Measurements from ENCODE around the gene AMBP.

AMBP gene

DNA sequence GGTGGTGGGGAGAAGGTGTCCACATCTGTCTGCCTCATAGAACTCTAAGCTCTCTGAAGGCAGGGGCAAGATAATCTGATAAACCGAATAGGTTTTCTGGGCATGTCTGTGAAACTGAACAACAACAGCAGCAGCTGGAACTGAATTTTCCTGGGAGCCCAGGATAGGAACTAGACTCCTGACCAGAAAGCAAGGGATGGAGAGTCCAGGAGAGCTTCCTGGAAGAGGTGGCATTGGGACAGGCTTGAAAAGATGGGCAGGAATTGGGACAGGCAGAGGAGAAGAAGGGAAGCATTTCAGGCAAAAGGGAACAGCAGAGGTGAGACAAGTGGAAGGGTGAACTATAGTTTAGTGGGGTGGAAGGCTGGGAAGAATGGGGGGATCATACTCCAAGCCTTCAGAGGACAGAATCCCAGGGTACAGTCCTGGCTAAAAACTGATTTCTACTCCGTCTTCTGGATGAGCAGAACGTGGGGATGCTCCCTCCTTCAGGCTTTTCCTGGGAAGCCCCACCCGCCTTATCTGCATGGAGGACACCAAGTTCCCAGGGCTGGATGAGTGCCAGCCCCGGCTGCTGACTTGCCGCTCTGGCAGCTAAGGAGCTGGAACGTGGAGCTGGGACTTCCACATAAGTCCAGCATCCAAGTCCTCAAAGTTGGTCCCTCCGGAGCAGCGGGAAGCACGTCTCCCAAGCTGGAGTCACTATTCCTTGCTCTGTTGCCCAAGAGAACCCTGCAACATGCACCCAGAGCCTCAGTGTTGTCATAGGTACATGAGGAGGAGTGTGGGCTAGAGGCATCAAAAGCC is 34.9 kb upstream of the AMBP start:
- DNase-seq: no peak

DNA sequence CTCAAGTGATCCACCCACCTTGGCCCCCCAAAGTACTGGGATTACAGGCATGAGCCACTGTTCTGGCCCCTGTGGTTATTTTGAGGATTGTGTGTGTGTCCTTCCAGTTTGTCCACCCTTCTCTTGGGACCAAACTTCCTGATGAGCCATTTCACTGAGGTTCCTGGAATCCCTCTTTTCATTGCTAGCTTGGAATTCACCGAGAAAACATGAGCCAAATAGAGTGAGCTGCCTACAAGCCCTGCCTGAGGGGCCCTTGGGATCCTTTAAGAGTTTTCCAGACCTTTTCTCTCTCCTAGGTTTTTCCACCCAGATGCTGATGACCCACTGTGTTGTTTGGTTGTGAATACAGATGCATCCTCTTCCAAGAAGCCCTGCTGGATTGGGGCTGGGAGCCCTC is 34.2 kb upstream of the AMBP start:
- DNase-seq: no peak

DNA sequence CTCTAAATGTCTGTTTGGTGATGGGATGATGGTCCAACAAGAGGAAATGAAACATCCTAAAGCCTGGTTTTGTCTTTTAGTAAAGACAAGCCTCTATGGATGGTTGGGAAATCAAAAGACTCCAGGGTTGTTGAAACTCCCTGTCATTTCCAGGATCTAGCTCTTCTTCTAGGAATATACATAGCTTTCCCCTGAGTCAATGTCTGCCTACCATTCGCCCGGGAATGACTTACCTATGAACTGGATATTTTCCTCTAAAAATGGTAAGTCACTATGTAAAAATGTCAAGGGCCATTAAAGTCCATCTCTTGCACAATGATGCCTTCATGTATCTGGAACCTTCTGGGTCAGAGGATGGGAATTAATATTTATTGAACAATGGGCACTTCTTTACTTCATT is 32.1 kb upstream of the AMBP start:
- DNase-seq: no peak

DNA sequence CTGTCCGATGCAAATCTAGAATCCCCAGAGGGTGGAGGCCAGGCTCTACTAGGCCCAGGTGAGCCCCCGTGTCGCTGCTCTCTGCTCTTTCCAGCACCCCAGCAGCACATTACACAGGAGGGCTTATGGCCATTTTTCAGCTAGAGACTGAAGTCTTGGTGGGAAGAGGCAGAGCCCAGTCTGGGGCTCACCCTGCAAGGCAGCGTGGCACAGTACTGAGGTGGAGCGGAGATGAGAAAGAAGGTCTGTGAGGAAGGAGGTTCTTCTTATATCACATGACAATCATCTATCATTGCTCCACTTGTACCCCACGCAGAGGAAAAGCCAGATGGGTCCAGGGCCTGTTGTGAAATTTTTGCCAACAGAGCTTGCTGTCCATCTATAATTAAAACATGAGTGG is 31.0 kb upstream of the AMBP start:
- no peak for DNase-seq

DNA sequence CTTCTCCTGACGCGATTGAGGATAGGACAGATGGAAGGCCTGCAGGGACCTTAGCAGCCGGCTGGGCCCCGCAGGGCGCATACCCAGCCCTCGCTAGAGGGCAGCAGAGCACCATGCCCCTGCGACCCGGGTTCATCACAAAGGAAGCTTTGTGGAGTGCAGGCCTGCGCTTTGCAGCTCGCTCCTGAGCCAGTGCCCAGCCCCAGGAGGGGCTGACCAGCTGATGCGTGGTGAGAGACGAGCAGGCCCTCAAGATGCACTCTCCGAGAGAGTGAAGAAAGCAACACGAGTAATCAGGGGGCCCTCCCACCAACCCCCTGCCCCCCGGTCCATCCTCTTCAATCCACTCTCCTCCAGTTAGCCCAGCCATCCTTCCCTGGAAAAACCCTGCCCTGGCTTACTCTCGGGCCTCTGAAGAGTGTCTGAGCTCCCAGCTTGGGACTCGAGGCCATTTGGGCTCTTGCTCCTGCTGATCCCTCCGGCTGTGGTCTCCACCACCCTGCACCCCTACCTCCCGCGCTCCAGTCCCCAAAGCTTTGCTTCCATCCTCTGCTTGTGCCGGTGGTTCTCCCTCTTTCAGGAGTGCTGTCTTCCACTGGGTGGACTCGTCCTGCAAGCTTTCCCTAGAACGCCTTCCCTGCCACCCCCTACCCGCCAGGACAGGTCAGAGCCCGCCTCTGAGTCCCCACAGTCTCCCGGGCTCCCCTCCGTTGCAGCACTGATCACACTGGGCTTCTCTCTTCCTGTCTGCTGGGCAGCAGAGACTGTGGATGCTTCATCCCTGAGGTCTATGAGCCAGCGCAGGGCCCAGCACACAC is 30.1 kb upstream of the AMBP start:
- peak; percentile 9 for DNase-seq

DNA sequence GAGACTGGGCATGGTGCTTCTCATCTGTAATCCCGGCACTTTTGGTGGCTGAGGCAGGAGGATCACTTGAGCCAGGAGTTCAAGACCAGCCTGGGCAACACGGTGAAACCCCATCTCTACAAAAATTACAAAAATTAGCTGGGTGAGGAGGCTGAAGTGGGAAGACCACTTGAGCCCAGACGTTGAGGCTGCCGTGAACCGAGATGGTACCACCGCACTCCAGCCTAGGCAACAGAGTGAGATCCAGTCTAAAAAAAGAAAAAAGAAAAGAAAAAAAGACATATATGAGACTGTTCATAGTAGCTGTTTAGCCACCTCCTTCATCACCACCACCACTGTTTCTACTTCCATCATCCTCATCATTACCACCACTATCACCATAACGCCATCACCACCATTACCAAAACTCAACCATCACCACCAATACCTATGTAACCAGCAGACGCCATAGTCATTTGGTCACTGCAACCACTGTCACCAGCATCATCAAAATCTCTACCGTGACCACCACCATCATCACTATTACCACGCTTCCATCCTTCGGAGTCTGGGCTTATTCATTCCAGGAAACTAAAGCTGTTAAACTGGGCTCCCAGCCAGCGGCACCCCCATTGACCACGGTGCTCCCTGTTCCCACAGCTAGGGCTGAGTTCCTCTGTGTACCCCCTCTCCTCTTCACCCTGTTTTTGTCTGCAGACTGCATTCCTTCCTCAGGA is 29.3 kb upstream of the AMBP start:
- DNase-seq: no peak

DNA sequence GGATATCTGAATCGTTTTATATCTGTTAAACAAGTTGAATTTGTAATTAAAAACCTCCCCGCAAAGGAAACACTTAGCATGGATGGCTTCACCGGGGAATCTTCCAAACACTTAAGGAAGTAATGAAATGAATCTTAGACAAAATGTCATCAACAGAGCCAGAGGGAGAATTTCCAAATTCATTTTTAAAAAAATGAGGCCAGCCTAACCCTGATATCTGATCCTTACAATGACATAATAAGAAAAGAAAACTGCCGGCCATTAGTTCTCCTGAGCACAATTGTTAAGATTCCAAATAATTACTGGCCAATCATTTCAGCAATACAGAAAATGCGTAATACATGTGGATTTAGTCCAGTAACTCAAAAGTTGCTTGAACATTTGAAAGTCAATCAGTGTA is 27.1 kb upstream of the AMBP start:
- DNase-seq: no peak

DNA sequence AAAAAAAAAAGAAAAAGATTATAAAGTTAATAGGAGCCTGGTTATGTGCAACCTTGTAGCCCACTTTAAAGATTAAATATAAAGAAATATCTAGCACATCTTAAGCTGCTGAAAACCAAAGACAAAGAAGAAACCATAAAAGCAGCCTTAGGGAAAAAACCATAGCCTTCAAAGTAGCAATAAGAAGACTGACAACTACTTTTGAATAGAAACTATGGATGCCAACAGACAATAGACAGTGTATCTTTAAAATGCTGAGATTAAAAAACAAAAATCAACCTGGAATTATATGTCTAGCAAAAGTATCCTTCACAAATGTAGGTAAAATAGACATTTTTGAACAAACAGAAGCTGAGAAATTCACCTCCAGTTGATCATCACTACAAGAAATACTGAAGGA is 24.4 kb upstream of the AMBP start:
- no peak for DNase-seq

DNA sequence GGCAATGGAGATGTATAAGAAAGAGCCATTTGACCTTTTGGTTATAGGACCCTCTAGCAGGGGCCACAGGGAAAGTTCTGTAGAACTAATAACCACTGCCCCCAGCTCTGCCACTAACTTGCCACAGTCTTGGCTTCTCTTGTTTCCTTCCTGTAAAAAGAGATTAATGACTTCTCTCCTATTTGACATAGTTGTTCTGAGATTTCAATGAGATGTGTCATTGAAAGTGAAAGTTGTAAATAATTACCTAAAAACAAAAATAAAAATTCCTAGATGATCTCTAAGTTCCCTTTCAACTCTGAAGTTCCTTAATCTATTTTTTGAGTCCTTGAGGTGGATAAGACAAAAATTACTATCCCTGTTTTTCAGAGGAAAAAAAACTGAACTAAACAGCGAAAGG is 22.4 kb upstream of the AMBP start:
- no peak for DNase-seq

DNA sequence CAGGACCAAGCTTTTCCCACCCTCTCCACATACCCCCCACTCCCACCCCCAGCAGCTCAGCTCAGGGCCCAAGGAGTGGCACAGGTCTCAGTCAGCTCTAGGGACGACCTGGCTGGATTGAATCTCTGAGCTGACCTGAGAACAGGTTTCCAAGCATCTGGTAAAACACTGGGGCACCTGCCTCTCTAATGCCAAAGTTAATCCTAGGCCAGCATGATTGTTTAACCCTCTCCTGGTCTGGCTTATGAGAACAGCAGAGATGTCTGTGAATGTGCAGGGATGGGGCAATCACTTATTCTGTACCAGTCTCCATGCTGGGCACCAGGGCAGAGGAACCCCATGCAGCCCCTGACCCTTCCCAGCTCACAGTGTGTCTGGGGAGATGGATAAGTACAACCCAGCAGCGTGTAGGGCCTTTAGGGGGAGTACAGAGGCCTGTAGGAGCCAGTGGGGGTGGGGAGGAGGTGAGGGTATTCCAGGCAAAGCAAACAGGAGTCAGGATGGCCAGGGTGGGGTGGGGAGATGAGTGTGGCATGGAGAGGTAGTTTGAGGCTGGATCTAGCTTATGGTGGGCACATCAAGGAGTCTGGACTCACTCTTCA is 21.7 kb upstream of the AMBP start:
- DNase-seq: no peak

DNA sequence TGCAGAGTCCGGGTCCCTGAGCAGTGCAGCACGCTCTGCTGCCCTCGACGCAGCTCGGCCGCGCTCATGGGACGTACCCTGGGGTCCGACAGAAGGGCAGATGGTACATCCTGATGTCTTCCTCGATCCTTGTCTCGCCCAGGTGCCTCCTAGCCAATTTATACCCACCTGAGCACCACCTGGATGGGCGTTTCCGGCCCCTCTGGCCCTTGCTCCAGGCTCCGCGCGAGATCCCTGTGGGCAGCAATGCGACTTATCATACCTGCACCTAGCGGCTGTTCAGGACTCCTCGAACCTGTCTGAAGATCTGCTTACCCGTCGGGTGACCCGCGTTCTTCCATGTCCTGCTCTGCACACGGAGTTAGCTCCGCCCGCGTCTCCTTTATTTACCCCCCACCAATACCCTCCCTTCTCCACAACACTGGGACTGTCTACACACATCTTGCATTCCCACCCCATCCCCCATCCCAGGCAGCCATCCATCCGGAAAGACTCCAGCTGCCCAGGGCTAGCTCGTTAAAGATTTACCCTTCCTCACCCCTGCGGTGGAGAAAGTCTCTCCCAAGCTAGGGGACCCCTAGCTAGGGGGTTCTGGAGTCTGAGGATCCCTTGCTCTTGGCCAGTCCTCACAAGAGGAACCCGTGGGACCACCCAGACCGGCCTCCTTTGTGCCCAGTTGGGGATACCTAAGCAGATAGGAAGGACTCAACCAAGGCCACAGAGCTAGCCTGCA is 21.0 kb upstream of the AMBP start, which contains the start of gene KIF12:
Gene KIF12, minus strand, starts transcription at position 357 of the 733 bp plus-strand sequence. Its CDS starts 16 bp downstream, at position 341.
- DNase-seq: no peak

DNA sequence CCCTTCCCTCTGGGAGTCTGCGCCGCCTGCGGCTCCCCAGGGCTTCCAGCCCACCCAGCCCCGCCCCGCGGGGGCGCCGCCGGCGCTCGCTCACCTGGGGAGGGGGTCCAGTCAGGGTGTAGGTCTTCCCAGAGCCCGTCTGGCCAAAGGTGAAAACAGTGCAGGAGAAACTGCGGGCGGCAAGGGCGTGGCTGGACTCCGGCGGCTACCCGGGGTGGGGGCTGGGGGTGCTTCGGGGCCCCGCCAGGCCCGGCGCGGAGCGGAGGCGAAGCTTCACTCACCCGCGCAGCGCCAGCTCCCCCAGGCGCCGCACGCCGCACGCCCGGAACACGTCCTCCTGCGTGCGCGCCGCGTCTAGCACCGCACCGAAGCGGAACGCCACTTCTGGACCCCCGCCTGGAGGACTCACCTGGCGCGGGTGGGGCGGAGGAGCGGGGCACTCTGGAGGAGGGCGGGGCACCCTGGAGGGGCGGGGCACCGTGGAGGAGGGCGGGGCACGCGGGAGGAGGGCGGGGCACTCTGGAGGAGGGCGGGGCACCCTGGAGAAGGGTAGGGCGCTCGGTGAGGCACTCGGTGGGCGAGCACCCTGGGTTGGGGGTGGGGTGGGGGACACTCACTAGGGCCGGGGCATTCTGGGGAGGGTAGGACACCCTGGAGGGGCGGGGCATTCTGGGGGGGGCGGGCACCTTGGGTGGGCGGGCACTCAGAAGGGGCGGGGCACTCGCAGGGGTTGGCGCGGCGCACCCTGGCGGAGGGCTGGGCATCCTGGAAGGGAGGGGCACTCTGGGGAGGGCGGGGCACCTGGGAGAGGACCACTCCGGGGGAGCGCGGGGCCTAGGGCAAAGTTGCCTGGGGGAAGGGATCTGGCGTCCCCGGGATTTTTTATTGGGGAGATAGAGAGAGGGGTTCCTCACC is 20.2 kb upstream of the AMBP start:
- DNase-seq: no peak

DNA sequence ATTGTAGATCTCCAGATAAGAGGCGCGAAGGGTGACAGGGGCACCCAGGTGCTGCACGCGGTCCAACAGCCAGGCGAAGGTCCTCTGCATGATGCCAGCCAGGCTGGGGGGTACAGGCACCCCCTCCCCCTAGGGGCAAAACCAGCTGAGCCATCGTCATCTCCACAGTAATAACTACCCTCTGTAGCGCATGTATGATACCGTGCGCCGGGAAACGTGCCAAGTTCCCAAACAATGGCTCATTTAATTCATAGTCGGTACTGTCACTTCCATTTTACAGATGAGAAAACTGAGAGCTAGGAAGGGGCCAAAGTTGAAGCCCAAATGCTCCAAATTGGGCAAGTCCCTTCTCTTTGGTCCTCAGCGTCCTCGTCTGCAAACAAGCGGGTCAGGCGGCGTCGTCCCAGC is 19.5 kb upstream of the AMBP start:
- DNase-seq: no peak

DNA sequence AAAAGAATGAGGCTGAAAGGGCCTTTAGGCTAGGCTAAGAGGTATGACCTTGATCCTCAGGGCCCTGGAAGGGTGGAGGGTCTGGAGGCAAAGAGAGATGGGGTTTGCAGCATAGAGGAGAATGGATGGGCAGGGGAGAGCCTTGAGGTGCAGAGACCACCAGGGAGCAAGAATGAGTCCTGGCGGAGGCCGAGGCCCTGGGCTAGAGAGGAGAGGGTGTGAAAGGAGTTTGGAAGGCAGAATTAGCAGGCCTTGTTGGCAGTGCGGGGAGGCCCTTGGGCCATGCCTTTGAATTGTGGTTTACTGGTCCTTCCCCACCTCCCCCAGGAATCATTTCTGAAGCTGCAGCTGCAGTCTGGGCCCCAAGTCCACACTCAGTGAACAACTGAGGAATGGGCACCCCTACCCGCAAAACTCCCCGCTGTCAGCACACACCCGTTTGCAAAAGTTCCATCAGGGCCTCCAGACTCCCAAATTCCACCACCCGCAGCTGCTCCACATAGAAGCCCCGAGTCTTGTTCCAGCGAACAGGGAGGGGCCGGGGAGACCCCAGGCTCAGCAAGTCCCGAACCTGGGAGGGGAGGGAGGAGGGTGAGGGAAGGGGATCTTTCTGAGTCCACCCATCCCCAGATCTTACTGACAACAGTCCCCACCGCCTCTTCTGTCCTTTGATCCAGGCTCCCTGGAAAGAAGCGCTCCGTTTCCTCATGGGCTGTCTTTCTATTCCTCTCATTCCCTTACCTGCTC is 18.9 kb upstream of the AMBP start:
- DNase-seq: no peak

DNA sequence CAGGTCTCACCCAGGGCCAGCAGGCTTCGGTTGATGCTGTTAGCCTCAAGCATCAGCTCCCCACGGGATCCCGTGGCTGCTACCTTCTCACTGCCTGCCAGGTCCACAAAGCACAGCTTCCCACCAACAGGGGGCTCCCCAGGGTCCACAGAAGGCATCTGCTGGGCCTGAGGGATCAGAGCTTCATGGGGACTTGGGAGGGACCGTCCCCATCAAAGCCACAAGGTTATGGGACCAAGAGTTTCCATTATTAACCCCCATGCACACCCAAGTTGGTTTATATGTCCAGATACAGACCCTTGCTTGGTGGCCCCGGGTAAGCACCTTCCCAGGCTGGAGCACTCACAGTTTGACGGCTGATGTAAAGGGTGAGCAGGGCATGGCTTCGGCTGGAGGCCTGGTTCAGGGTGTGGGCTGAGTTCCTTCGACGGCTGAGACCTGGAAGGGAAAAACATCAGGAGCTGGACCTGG is 18.0 kb upstream of the AMBP start:
- DNase-seq: no peak

DNA sequence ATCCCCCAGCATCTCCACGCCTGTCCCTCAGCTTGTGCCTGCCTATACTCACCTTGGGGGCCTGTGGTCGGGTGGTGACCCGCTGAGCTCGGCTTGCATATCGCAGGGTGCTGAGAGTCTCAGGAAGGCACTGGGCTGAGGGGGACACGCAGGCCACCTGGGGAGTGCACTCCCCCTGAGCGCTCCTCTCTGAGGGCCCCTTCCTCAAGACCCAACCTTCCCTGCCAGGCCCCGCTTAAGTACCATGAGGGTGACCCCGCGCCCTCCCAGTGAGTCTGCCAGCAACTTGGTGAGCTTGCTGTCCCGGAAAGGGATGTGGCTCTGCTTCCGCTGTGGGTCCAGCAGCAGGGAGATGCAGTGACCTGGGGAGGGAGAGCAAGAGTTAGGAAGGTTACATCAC is 16.9 kb upstream of the AMBP start:
- DNase-seq: no peak

DNA sequence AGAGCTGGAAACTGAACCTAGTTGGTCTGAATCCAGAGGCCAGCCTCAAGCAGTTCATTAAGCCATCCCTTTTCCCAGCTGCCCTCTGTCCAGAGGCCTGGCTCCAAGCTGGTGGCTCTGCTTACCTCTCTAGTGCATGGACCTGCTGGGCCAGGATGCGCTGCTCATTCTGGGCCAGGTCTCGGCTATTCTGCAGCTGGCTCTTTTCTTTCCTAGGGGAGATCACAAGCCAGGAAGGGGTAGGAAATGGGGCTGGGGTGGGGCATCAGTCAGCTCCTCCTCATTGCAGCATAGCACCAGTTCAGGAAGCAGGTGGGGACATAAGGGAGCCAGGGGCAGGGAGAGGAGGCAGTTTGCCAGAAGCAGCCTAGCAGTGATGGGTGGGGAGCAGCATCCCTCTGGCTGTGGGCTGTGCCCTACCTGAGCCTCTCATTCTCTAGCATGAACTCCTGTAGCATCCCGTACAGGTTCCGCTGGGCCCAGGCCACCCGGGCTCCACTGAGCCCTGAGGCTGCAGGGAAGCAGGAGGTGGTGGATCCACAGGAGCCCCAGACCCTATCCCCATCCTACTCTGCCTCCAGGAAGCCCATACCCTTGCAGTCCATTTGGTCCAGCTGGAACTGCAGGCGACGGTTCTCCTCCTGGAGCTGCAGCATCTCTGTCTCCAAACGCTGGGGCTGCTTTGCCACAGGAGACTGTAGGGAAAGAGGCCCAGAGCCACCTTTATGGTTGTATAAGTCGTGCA is 15.8 kb upstream of the AMBP start:
- DNase-seq: no peak

DNA sequence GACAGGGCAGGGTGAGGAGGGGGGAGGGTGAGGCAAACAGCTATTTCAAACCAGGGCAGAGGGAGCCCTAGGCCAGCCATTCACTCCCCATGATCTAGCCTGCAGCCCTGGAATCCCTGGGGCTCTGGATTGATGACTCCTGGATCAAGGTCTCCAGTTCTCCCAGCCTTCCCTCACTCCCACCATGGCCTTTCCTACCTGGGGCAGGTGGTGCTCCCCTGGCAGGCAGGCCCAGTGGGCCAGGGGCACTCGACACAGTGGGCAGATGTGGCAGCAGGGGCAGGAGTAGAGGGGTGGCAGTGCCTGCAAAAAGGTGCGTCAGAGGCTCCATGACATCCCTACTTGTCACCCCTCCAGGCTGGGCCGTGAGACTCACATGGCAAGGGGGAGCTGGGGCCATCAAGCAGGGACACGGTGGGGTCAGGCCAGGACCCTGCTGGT is 15.0 kb upstream of the AMBP start:
- no peak for DNase-seq

DNA sequence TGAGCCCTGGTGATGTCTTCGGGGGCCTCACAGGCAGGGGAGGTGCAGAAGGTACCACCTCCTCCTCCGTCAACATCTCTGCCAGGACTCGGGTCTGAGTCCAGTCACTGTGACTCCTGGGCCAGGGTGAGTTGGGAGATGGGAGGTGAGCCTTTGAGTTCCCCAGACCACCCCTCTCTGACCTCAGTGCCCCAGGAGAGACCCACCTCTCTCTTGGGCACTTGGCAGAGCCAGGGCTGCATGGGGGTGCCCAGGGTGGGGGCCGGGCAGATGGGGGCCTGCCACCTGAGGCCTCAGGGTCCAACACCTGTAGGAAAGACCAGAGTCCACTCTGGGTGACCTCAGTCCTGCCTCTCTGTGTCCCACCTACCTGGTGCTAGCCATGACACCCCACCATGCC is 14.2 kb upstream of the AMBP start:
- DNase-seq: no peak

DNA sequence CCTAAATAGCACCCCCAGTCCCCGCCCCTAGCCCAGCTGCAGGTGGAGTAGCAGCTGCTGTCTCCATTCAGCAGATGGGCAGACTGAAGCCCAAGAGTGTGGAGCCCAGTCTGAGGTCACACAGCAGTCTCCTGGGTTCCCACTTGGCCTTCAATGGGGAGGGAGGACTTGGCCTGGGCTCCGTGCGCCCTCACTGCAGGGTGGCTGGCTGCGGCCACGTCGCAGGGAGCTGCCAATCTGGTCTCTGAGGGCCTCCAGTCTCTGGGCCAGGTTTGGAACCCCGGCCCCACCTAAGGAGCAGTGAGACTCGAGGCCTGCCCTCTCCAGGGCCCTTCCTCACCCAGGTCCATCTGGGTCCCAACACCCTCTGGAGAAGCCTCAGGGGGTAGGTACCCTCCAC is 13.6 kb upstream of the AMBP start:
- DNase-seq: no peak
